Aorta (tissue), 5 donors: ENCODE measurements around the gene SMIM12. TPM values are rescaled to one million over a fixed set of nuclear protein-coding genes. Genes with fewer than 3 reads are reported as not detected.
A peak's percentile ranks its signal among the peaks of the same experiment; 100 is the strongest.

Experiments used
- ATAC-seq: fragments of 200-7000 bp; cut with Tn5 transposase; one replicate; pipeline ENCODE4 v1.9.1; 2022; ENCODE audit warnings: moderate library complexity; ENCODE audit not compliant: low FRiP score
- DNase-seq, 2 donors: peaks; one replicate each; pipeline ENCODE4 v3.0.0-alpha.2; 2020
- H3K27ac ChIP-seq, 2 donors: one replicate each; pipeline ENCODE4 v1.5.1; 2013; ENCODE audit warnings: low read length in 2 of 2, mild to moderate bottlenecking in 2 of 2, moderate library complexity in 2 of 2, control low read depth in 1 of 2, inconsistent platforms in 1 of 2, low read depth in 1 of 2
- H3K27me3 ChIP-seq, 2 donors: one replicate each; pipeline ENCODE4 v1.6.1; 2013; ENCODE audit warnings: control low read depth in 1 of 2, low read length in 1 of 2, mild to moderate bottlenecking in 1 of 2, moderate library complexity in 1 of 2; ENCODE audit not compliant: insufficient read depth in 2 of 2, control insufficient read depth in 1 of 2
- H3K36me3 ChIP-seq, 2 donors: one replicate each; pipeline ENCODE4 v1.6.1; 2013; ENCODE audit warnings: control low read depth in 1 of 2, low read length in 1 of 2, mild to moderate bottlenecking in 1 of 2; ENCODE audit not compliant: insufficient read depth in 2 of 2, control insufficient read depth in 1 of 2
- H3K4me1 ChIP-seq, 2 donors: one replicate each; pipeline ENCODE4 v1.6.1; 2013; ENCODE audit warnings: low read length in 2 of 2, control low read depth in 1 of 2, mild to moderate bottlenecking in 1 of 2, moderate library complexity in 1 of 2; ENCODE audit not compliant: insufficient read depth in 2 of 2, control insufficient read depth in 1 of 2
- H3K4me3 ChIP-seq, 2 donors: one replicate each; pipeline ENCODE4 v1.5.1; 2013; ENCODE audit warnings: low read length in 2 of 2, control low read depth in 1 of 2, mild to moderate bottlenecking in 1 of 2
- H3K9me3 ChIP-seq: one replicate; pipeline ENCODE4 v1.6.1; 2013; ENCODE audit warnings: mild to moderate bottlenecking, low read length; ENCODE audit not compliant: control insufficient read depth
- WGBS, 2 donors: extraction: QIAGEN DNeasy Blood & Tissue Kit; methylation state at CpG; one replicate each; pipeline ENCODE4 v1.1.7; 2013; 5-methylcytosine and 5-hydroxymethylcytosine counted together
- intact Hi-C, 2 donors: fragments of 100-400 bp; cut with DNase I; formaldehyde crosslinking; loops; one replicate each; pipeline versions ENCODE4 v1.14.2 to v1.15.0; 2022
- polyA plus RNA-seq, 2 donors: library from polyadenylated mRNA; stranded (reverse); fragments of 200-250 nt; gene quantifications; one replicate each; pipeline ENCODE4 v1.2.3, GENCODE V29; 2013
- total RNA-seq, 2 donors: library from RNA; stranded (reverse); fragmentation: NEBNext Ultra II Directional; extraction: Animal tissue kit (Norgen Biotek cat#: 25700); gene quantifications; one replicate each; pipeline ENCODE4 v1.2.1, GENCODE V29; 2021
- donor health status: healthy with polysubstance abuse.
- donor health status: Bipolar disorder and iron deficiency.
- donor health status: DM: no; HTN: no; CAD: no.
- donor health status: DM: no; HTN: no; CAD: no.
- donor health status: DM: yes; HTN: yes; CAD: no.

The SMIM12 gene
- total and polyA plus RNA-seq, 4 donors = 38.1 to 58.8 (median 42.4) TPM

GRCh38 chr1:34868230-34869049 lies 8.9 kb upstream of the SMIM12 start:
- no peak for DNase-seq

GRCh38 chr1:34867415-34867814 lies 7.9 kb upstream of the SMIM12 start:
- 92 to 99% methylated on average over 6 of the region's 6 CpGs for WGBS, 2 donors
- H3K9me3 ChIP-seq = no peaks in the 10 kb centered on the region
- no peaks in the 10 kb centered on the region for H3K27me3 ChIP-seq
- no peaks in the 10 kb centered on the region for H3K36me3 ChIP-seq
- no peak overlapping the region for H3K4me3 ChIP-seq
- no peaks in the 10 kb centered on the region for H3K4me1 ChIP-seq
- intact Hi-C loops = no loop called here
- no peak overlapping the region for H3K27ac ChIP-seq
- ATAC-seq = no peak
- DNase-seq = peak in 1 of 2 donors; percentile 60

More at GRCh38 chr1:34868230-34869049, 8.9 kb upstream of the SMIM12 start:
- no peak for ATAC-seq
- Histone ChIP-seq H3K4me3 (no peak overlapping the region), H3K27ac (no peak overlapping the region), H3K27me3 (no peaks in the 10 kb centered on the region), H3K4me1 (no peaks in the 10 kb centered on the region), H3K9me3 (no peaks in the 10 kb centered on the region), H3K36me3 (no peaks in the 10 kb centered on the region)
- intact Hi-C loops = no loop called here
- 90 to 92% methylated on average over 43 to 44 of the region's 44 CpGs for whole genome bisulfite sequencing, 2 donors

- intact Hi-C loops = no loop called here
- 35 to 37% methylated on average over 9 of the region's 9 CpGs for WGBS, 2 donors
- H3K27me3 ChIP-seq = no peaks in the 10 kb centered on the region
- H3K9me3 ChIP-seq = no peaks in the 10 kb centered on the region
- H3K27ac ChIP-seq = no peak overlapping the region
- H3K4me1 ChIP-seq = no peaks in the 10 kb centered on the region
- H3K36me3 ChIP-seq = no peaks in the 10 kb centered on the region
- H3K4me3 ChIP-seq = no peak overlapping the region
- DNase-seq = no peak
- peak; percentile 2 for ATAC-seq
Observed at GRCh38 chr1:34866762-34867109, 7.2 kb upstream of the SMIM12 start.

- no peak overlapping the region for H3K27ac ChIP-seq
- H3K36me3 ChIP-seq = no peaks in the 10 kb centered on the region
- intact Hi-C loops = no loop called here
- H3K27me3 ChIP-seq = no peaks in the 10 kb centered on the region
- ATAC-seq (peak; percentile 90), DNase-seq (peak; percentile 89 to 97)
- no peaks in the 10 kb centered on the region for H3K9me3 ChIP-seq
- WGBS, 2 donors = 1% methylated on average over 70 to 81 of the region's 81 CpGs
- H3K4me3 ChIP-seq = peak overlapping the region; percentile 29 to 68
- H3K4me1 ChIP-seq = no peaks in the 10 kb centered on the region
Observed at GRCh38 chr1:34865981-34866761, 6.6 kb upstream of the SMIM12 start.

GRCh38 chr1:34865573-34865972 lies 6.0 kb upstream of the SMIM12 start:
- intact Hi-C loops = no loop called here
- H3K27ac ChIP-seq = no peak overlapping the region
- no peaks in the 10 kb centered on the region for H3K36me3 ChIP-seq
- H3K9me3 ChIP-seq = no peaks in the 10 kb centered on the region
- ATAC-seq (peak; percentile 14), DNase-seq (no peak)
- no peaks in the 10 kb centered on the region for H3K4me1 ChIP-seq
- WGBS, 2 donors = 9 to 13% methylated on average over 19 to 25 of the region's 25 CpGs
- no peaks in the 10 kb centered on the region for H3K27me3 ChIP-seq
- peak overlapping the region; percentile 29 to 68 for H3K4me3 ChIP-seq

- Histone ChIP-seq H3K9me3 (no peaks in the 10 kb centered on the region), H3K36me3 (no peaks in the 10 kb centered on the region), H3K27me3 (no peaks in the 10 kb centered on the region), H3K27ac (no peak overlapping the region), H3K4me3 (no peak overlapping the region), H3K4me1 (no peaks in the 10 kb centered on the region)
- 92 to 96% methylated on average over 8 of the region's 8 CpGs for WGBS, 2 donors
- ATAC-seq (no peak), DNase-seq (no peak)
- intact Hi-C loops = no loop called here
Observed at GRCh38 chr1:34864759-34865158, 5.2 kb upstream of the SMIM12 start.

GRCh38 chr1:34863501-34863900 lies 4.0 kb upstream of the SMIM12 start:
- intact Hi-C loops = no loop called here
- peaks cover 0 to 3% of the 10 kb centered on the region in 2 donors for H3K4me1 ChIP-seq

GRCh38 chr1:34858901-34859445 lies 576 bp downstream of the SMIM12 start:
- intact Hi-C loops = loop anchor here in 1 of 2 donors (2.0 kb wide), 1 partner anchor 126 kb away; the partner anchor contains the start of gene TMEM35B
- Histone ChIP-seq H3K27me3 (no peaks in the 10 kb centered on the region), H3K36me3 (peaks cover 0 to 7% of the 10 kb centered on the region in 2 donors), H3K4me3 (peak overlapping the region; percentile 84 to 94), H3K4me1 (peaks cover 0 to 3% of the 10 kb centered on the region in 2 donors), H3K9me3 (no peaks in the 10 kb centered on the region), H3K27ac (peak overlapping the region; percentile 24 to 88)
- ATAC-seq (peak; percentile 42), DNase-seq (peak in 1 of 2 donors; percentile 62)
- WGBS, 2 donors = 0 to 1% methylated on average over 15 of the region's 15 CpGs

More at GRCh38 chr1:34863501-34863900, 4.0 kb upstream of the SMIM12 start:
- ATAC-seq (no peak), DNase-seq (no peak)
- no peak overlapping the region for H3K4me3 ChIP-seq
- no peaks in the 10 kb centered on the region for H3K36me3 ChIP-seq
- no peaks in the 10 kb centered on the region for H3K9me3 ChIP-seq
- H3K27me3 ChIP-seq = no peaks in the 10 kb centered on the region
- no peak overlapping the region for H3K27ac ChIP-seq
